NCI-H2196 treated with DMSO at 0.1 percent for 48 hours (cell line): ENCODE results near the gene LATS1.
"Not testable (repeated sequence)": the region's sequence is repeated elsewhere in the genome, so short reads cannot be mapped to it uniquely, and the experiment has no call there.

ENCODE experiments used
- DNase-seq: peaks from one replicate; lab custom pipeline; 2025; ENCODE audit not compliant: unreplicated experiment; lab: John Stamatoyannopoulos, UW

The LATS1 gene

DNA sequence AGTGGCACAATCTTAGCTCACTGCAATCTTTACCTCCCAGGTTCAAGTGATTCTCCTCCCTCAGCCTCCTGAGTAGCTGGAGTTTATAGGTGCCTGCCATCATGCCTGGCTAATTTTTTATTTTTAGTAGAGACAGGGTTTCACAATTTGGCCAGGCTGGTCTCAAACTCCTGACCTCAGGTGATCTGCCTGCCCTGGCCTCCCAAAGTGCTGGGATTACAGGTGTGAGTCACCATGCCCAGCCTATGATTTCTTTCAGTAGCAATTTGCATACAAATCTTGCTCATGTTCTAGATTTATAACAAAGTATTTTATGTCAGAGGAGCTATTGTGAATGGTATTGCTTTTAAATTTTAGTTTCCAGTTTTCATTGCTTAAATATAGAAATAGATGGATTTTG, 45.6 kb downstream of the LATS1 start:
- DNase-seq: not testable (repeated sequence)

DNA sequence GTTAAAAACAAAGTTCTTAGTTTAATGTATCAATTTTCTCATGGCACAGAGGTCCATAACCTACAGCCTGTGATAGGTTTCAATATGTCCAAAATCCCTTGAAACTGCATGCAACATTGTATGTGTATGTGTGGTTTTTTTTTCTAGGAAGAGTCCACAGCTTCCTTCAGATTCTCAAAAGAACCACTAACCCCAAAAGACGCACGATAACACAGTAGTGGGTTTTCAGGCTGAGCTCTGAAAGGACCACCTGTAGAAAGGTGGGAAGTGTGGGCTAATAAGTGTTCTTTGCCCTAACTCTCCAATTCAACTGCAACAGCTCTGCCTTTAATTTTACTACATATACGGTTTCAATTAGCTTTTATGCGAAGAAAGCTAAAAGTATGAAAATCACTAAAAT, 57.9 kb downstream of the LATS1 start:
- no peak for DNase-seq

DNA sequence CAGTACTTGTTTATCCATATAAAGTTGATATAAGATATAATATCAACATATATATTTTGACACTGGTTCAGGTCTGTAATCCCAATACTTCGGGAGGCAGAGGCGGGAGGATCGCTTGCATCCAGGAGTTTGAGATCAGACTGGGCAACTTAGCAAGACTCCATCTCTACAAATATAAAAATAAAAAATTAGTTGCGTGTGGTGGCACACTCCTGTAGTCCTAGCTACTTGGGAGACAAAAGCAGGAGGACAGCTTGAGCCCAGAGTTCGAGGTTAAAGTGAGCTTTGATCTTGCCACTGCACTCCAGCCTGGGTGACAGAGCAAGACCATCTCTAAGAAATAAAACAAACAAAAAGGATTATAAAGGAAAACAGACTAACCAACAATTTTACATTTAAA, 60.5 kb downstream of the LATS1 start:
- DNase-seq: no peak

DNA sequence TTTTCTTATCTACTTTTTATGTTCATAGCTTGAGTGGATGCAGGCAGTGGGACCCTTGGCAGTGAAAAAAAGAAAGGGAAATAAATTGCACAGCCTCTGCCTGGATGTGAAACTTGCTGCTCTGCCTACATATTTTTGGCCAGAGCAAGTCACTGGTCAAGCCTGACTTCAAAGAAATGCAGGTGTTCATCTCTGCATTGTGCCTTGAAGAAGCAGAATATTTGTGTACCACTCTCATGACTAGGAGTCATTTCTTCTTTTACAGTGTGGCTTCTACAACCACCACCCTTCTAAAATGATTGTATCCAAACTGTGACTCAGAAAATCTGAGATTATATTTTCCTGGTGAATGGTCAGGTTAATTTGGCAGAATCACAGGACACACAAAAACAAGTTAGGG, 66.8 kb downstream of the LATS1 start:
- no peak for DNase-seq

DNA sequence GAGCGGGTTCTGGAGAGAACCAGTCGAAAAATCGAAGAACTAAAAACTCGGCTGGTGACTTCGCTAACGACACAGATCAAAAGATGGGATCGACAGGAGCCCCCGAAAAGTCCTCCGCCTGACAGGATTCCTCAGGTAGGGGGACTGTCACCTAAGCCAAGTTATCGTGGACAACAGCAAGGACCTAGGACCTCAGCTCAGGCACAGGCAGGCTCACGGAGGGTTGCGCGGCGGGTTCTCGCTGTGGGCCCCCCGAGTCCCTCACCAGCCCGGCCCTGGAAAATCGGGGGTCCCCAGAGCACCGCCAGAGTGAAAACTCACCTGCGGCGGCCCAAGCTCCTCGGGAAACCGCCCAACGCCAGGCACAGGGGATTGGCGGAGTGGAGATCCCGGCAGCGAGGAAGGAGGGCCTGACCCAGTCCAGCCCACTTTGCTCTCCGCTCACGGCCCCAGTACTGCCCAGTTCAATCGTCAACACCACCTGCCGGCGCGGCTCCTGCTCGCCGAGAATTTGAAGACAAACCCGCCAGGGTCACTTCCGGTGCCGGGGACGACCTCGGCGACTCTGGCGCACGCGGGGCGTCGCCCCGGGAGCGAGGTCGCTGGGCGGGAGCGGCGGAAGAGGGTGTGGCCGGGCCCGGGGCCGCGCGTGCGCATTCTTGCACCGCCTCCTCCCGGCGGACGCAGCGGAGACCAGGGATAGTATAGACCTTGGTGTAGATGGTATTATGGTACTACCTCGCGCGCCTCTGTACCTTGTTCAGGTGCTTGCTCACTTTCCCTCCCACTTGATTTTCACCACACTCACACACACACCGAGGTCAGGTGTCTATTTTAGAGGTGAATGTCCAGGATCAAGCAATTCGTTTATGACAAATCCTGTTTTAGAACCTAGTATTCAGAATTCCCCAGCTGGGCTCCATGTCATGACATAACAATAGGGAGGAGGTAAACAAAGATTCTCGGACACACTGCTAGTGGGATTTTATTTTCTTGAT, 69.5 kb downstream of the LATS1 start, which contains the start of gene KATNA1:
Gene KATNA1 (minus strand): TSS at position 567 of the 998 bp plus-strand sequence. CDS start 10,167 bp downstream, outside the sequence.
- peak; percentile 85 for DNase-seq

DNA sequence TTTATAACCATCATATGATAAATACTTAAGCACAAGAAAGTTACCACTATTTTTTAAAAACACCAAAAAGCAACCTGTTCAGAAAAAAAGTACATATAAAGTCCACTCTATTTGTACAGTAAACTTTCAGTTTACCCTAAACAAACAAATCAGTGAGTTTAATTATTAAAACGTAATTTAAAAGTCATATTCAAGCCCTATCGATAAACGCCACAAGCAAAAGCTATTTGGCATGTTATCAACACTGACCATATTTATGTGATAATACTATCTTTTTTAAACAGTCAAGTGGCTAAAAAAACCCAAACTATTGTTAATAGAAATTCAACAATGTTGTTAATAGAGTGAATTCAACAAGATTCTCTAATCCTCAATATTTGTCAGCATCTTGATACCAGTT, 71.3 kb downstream of the LATS1 start:
- no peak for DNase-seq

DNA sequence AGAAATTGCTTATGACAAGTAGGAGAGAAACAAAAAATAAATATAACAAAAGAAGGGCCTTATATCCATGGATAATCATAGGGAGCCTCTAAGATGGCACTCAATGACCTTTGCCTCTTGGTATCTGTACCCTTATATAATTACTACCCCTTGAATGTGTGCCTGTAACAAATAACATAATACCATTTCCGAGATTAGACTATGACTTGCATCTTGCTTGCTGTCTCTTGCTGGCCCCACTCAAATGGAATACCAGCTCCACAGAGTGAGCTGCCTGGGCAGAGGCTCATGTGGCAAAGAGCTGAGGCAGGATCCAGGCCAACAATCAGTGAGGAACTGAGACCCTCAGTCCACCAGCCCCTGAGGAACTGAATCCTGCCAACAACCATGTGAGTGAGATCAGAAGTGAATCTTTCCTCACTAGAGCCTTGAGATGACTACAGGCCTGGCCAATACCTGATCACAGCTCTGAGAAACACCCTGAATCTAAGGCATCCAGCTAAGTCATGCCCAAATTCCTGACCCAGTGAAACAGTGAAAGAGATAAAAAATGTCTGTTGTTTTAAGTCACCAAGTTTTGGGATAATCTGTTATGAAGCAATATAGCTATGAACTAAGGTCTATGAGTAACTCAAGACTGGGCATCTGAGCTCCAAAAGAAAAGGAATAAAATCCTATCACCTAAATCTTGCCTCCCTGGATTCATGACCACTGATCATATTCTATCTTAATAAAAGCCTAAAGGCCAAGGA, 74.9 kb downstream of the LATS1 start:
- no peak for DNase-seq

DNA sequence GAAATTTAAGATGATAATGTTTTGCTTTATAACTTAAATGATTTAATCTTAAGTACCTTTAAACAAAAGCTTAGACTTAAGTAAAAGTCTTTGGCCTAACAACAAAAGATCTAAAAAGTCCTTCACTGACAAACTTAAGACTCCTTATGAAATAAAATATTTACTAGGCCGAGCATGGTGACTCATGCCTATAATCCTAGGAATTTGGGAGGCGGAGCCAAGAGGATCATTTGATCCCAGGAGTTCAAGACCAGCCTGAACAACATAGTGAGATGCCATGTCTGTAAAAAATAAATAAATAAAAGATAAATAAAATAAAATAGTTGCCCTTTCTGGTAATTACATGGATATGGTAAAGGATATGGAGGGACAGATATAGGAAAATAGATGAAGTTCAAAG, 81.8 kb downstream of the LATS1 start:
- DNase-seq: no peak

DNA sequence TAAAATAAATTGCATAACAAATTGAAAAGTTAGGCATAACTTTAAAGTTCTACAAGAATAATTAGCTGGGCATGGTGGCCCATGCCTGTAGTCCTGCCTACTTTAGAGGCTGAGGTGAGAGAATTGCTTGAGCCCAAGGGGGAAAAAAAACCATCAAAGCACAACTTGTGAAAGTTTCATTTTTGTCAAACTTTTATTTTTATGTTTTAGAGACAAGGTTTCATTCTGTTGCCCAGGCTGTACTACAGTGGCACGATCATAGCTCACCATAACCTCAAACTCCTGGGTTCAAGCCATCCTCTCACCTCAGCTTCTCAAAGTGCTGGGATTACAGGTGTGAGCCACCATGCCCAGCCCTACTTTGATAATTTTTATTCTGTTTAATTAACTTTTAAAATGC, 83.6 kb downstream of the LATS1 start:
- DNase-seq: no peak

DNA sequence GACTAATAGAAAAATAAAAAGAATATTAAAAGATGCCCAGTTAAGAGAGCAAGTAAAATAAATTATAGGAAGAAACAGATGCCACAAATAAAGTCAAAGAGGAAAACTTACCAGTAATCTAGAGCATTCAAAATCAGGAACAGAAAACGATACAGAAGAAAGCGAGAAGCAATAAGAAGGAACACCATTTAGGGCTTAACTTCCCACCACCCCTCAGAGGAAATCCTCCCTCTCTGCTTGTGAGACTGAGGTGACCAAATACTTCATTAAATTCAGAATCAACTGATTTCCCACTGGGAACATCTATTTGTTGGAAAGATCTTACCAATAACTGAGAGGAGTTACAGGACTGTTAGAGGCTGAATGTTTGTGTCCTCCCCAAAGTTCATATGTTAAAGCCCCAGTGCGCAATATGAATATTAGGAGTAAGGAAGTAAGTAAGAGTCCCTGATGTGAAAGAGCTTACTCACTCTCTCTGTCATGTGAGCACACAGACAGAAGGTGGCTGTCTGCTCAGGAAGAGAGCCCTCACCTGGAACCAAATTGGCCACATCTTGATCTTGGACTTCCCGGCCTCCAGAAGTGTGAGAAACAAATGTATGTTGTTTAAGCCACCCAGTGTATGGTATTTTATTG, 88.9 kb downstream of the LATS1 start:
- no peak for DNase-seq

DNA sequence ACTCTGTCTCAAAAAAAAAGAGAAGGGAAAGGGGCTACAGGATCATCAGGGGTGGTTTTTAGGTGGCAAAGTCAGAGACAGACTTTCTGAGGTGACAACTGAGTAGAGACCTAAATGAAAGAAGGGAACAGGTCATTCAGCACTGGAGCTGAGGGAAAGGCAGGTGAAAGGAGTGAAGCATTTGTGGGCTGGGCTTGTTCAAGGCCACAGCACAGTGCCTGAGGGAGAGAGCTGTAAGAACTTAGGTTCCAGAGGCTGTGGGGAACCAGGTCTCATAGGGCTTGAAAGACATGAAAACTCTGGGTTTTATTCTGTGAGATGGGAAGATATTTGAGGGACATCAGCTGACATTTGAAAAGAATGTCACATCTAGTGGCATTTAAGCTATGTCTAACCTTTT, 90.2 kb downstream of the LATS1 start:
- no peak for DNase-seq

DNA sequence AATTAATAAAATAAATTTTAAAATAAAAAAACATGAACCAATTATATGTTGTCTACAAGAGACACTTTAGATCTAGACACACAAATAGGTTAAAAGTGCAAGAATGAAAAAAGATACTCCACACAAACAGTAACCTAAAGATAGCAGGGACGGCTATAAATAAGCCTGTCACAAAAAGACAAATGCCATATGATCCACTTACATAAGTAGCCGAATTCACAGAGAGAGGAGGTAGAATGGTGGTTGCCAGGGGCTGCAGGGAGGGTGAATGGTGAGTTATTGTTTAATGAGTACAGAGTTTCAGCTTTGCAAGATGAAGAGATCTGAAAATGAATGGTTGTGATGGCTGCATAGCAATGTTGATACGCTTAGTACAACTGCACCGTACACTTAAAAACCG, 102.1 kb downstream of the LATS1 start:
- DNase-seq: no peak

DNA sequence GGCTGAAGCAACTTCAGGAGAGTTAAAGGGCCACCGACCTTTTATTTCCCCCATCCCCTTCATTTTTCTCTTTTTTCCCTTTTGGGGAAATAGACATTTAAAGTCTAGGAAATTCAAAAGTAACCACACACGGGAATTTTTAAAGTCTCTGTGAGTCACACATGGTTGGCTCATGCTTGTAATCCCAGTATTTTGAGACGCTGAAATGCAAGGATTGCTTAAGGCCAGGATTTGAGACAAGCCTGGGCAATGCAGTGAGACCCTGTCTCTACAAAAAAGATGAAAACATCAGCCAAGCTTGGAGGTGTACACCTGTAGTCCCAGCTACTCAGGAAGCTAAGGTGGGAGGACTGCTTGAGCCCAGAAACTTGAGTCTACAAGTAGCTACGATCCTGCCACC, 103.6 kb downstream of the LATS1 start:
- no peak for DNase-seq

DNA sequence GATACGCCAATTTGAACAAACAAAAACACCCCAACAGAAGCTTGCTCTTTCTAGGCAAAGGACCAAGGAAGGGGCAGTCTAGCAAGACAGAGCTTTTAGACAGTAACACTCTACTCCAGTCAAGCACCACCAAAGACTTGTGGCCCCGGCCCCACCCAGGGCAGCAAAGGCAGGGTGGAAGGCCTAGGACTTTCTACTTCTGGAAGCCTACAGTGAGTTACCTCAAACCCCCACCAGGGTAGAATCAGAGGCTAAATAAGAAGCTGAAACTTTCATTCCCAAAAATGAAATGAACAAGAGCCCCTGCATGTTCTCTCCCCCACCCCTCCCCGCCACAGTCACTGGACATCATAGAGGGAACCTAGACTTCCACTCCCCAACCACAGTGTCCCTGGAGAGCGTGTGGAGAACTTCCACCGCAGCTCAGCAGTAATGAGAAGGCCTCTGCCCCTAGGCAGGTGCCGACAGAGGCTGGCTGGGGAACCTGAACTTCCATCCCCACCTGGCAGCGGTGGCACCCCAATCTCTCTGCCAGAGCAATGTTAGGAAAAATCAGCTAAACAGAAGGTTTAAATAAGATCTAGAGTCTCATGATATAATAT, 109.4 kb downstream of the LATS1 start:
- DNase-seq: no peak
